Caco-2 (cell line): ENCODE measurements around the gene MARCKS. TPM values are rescaled to one million over a fixed set of nuclear protein-coding genes. Genes with fewer than 3 reads are reported as not detected.

Source experiments
- BruUV-seq: library from RNA; stranded (reverse); fragments of 400-500 nt; replicated peaks from 2 replicates; lab custom pipeline; 2021; lab: Mats Ljungman, UMichigan
- CTCF ChIA-PET: fragments of 300-600 bp; sonication (Branson Sonifier 250); formaldehyde crosslinking; loops from one replicate; lab custom pipeline; 2022; ENCODE audit warnings: antibody characterized with exemption; lab: Charles Lee
- POLR2A ChIA-PET: fragments of 300-600 bp; sonication (Branson Sonifier 250); formaldehyde crosslinking; loops from one replicate; lab custom pipeline; 2022; ENCODE audit warnings: antibody characterized with exemption; lab: Charles Lee
- DNase-seq, 2 experiments: peaks; one replicate each; pipeline versions ENCODE4 v3.0.0 to v3.0.0-alpha.2; 2020 to 2022
- H3K27me3 ChIP-seq: replicated peaks from 2 replicates; pipeline ENCODE4 v1.6.0; 2011; ENCODE audit warnings: low read length; ENCODE audit not compliant: control insufficient read depth, insufficient read depth
- H3K36me3 ChIP-seq: 2 replicates; pipeline ENCODE4 v1.5.1; 2011; ENCODE audit warnings: low read length; ENCODE audit not compliant: control insufficient read depth, insufficient read depth
- H3K4me1 ChIP-seq: fragments of 250-450 bp; sonication (Bioruptor Pico); 2 replicates; pipeline ENCODE4 v1.5.1; 2020; ENCODE audit warnings: mild to moderate bottlenecking
- H3K4me3 ChIP-seq: 2 replicates; pipeline ENCODE4 v1.5.1; 2011; ENCODE audit warnings: low read depth, mild to moderate bottlenecking, control low read depth, low read length
- H3K9me3 ChIP-seq: fragments of 250-450 bp; sonication (Bioruptor Pico); 2 replicates; pipeline ENCODE4 v1.5.1; 2020; ENCODE audit warnings: mild to moderate bottlenecking, moderate library complexity
- H3K27ac Mint-ChIP-seq: one replicate; pipeline ENCODE4 v1.8.0; 2022; ENCODE audit warnings: mixed read lengths; ENCODE audit not compliant: unreplicated experiment
- H3K27me3 Mint-ChIP-seq: one replicate; pipeline ENCODE4 v1.8.0; 2022; ENCODE audit warnings: mixed read lengths; ENCODE audit not compliant: insufficient read depth, unreplicated experiment
- H3K36me3 Mint-ChIP-seq: one replicate; pipeline ENCODE4 v1.8.0; 2022; ENCODE audit warnings: mild to moderate bottlenecking, mixed read lengths; ENCODE audit not compliant: insufficient read depth, unreplicated experiment
- H3K4me1 Mint-ChIP-seq: one replicate; pipeline ENCODE4 v1.8.0; 2022; ENCODE audit warnings: low read depth, mixed read lengths; ENCODE audit not compliant: unreplicated experiment
- H3K4me3 Mint-ChIP-seq: one replicate; pipeline ENCODE4 v1.8.0; 2022; ENCODE audit warnings: mild to moderate bottlenecking, moderate library complexity, mixed read lengths; ENCODE audit not compliant: unreplicated experiment
- H3K9me3 Mint-ChIP-seq: one replicate; pipeline ENCODE4 v1.8.0; 2022; ENCODE audit warnings: mixed read lengths; ENCODE audit not compliant: unreplicated experiment
- CTCF ChIP-seq, 2 experiments: fragments of 200-600 bp in 1 of 2; IDR thresholded peaks; 1 replicate in 1 of 2; 2 replicates in 1 of 2; pipeline versions ENCODE4 v1.5.1 to v1.8.0; 2011 to 2022; ENCODE audit warnings: antibody characterized with exemption in 1 of 2, control low read depth in 1 of 2, inconsistent platforms in 1 of 2, low read depth in 1 of 2, low read length in 1 of 2, mild to moderate bottlenecking in 1 of 2, moderate library complexity in 1 of 2; ENCODE audit not compliant: insufficient read depth in 1 of 2, severe bottlenecking in 1 of 2, unreplicated experiment in 1 of 2
- intact Hi-C: fragments of 100-400 bp; cut with micrococcal nuclease; formaldehyde crosslinking; loops from one replicate; pipeline ENCODE4 v1.10.0; 2022; ENCODE audit not compliant: unreplicated experiment
- total RNA-seq: library from RNA; stranded (reverse); gene quantifications from 2 replicates; pipeline ENCODE4 v1.2.3, GENCODE V29; 2022

MARCKS gene
- total RNA-seq, 1 experiment from 2014 or later = 153 TPM

- intact Hi-C loops = no loop called here
- no peak overlapping the region for H3K27ac Mint-ChIP-seq
- CTCF ChIA-PET = no interaction called here
These were observed 32.7 kb upstream of the MARCKS start for GRCh38 chr6:113824411-113824810.

GRCh38 chr6:113824866-113825265, 32.3 kb upstream of the MARCKS start:
- TF ChIP-seq CTCF (IDR thresholded peaks at IDR 0.05; ENCODE audit: insufficient read depth in 1 of 2, low read depth in 1 of 2, low read length in 1 of 2, severe bottlenecking in 1 of 2, unreplicated experiment in 1 of 2) = no peak
- Histone ChIP-seq H3K4me1 (peaks cover 7% of the 10 kb centered on the region; the same call in 1 of the 2 replicates), H3K4me3 (no peak overlapping the region), H3K36me3 (no peaks in the 10 kb centered on the region), H3K9me3 (peaks cover 4% of the 10 kb centered on the region; the same call in 1 of the 2 replicates), H3K27me3 (no peaks in the 10 kb centered on the region)
- Mint-ChIP-seq H3K9me3 (no peaks in the 10 kb centered on the region), H3K4me1 (no peaks in the 10 kb centered on the region), H3K27me3 (no peaks in the 10 kb centered on the region), H3K4me3 (no peak overlapping the region), H3K27ac (no peak overlapping the region), H3K36me3 (no peaks in the 10 kb centered on the region)
- intact Hi-C loops = no loop called here
- BruUV-seq = no TSS peak
- ChIA-PET CTCF (no interaction called here), POLR2A (no interaction called here)
- DNase-seq = no peak

More at GRCh38 chr6:113824411-113824810, 32.7 kb upstream of the MARCKS start:
- DNase-seq = no peak
- Histone ChIP-seq H3K4me3 (no peak overlapping the region), H3K27me3 (no peaks in the 10 kb centered on the region), H3K36me3 (no peaks in the 10 kb centered on the region), H3K4me1 (peaks cover 5% of the 10 kb centered on the region; the same call in 1 of the 2 replicates), H3K9me3 (peaks cover 4% of the 10 kb centered on the region; the same call in 1 of the 2 replicates)
- POLR2A ChIA-PET = no interaction called here
- Mint-ChIP-seq H3K4me3 (no peak overlapping the region), H3K27me3 (no peaks in the 10 kb centered on the region), H3K9me3 (no peaks in the 10 kb centered on the region), H3K4me1 (no peaks in the 10 kb centered on the region), H3K36me3 (no peaks in the 10 kb centered on the region)
- BruUV-seq = no TSS peak
- TF ChIP-seq CTCF (IDR thresholded peaks at IDR 0.05; ENCODE audit: insufficient read depth in 1 of 2, low read depth in 1 of 2, low read length in 1 of 2, severe bottlenecking in 1 of 2, unreplicated experiment in 1 of 2) = no peak

- DNase-seq = no peak
- BruUV-seq = no TSS peak
- Histone ChIP-seq H3K27me3 (no peaks in the 10 kb centered on the region), H3K4me1 (peaks cover 11% of the 10 kb centered on the region; the same call in 1 of the 2 replicates), H3K36me3 (no peaks in the 10 kb centered on the region), H3K9me3 (peaks cover 4% of the 10 kb centered on the region; the same call in 1 of the 2 replicates), H3K4me3 (no peak overlapping the region)
- H3K4me1 Mint-ChIP-seq = no peaks in the 10 kb centered on the region
- H3K36me3 Mint-ChIP-seq = no peaks in the 10 kb centered on the region
- intact Hi-C loops = no loop called here
- no peaks in the 10 kb centered on the region for H3K9me3 Mint-ChIP-seq
- no peak for TF ChIP-seq CTCF (IDR thresholded peaks at IDR 0.05; ENCODE audit: insufficient read depth in 1 of 2, low read depth in 1 of 2, low read length in 1 of 2, severe bottlenecking in 1 of 2, unreplicated experiment in 1 of 2)
- no peak overlapping the region for H3K27ac Mint-ChIP-seq
- ChIA-PET POLR2A (no interaction called here), CTCF (no interaction called here)
- H3K4me3 Mint-ChIP-seq = no peak overlapping the region
- H3K27me3 Mint-ChIP-seq = no peaks in the 10 kb centered on the region
These were observed 31.4 kb upstream of the MARCKS start for GRCh38 chr6:113825781-113826180.
